Testis (tissue), 2 donors: ENCODE results near the gene ADCY9.

Experiments used
- CTCF ChIP-seq, 3 experiments: fragments of 450-650 bp in 2 of 3; fragments of 200-600 bp in 1 of 3; sonication (generic) in 1 of 3; IDR thresholded peaks; one replicate each; pipeline ENCODE4 v1.5.1; 2016 to 2019; ENCODE audit warnings: antibody characterized with exemption in 3 of 3, mild to moderate bottlenecking in 2 of 3, moderate library complexity in 1 of 3
- POLR2A ChIP-seq: fragments of 450-650 bp; IDR thresholded peaks from one replicate; pipeline ENCODE4 v1.6.1; 2017; ENCODE audit warnings: antibody characterized with exemption, mild to moderate bottlenecking, moderate library complexity

GRCh38 chr16:4131621-4132020, 15.4 kb upstream of the ADCY9 start:
- TF ChIP-seq CTCF (IDR thresholded peaks at IDR 0.05), result no peak
- TF ChIP-seq POLR2A, result no peak
